ENCODE results near the gene ANKRD28. TPM values are rescaled to one million over a fixed set of nuclear protein-coding genes. Genes with fewer than 3 reads are reported as not detected.
"Not testable (repeated sequence)": the region's sequence is repeated elsewhere in the genome, so short reads cannot be mapped to it uniquely, and the experiment has no call there.

ANKRD28 gene
- total RNA-seq, 4 donors from 2014 or later: 26.8 to 55.9 (median 43.6) TPM

- Histone ChIP-seq H3K27me3 (no peaks in the 10 kb centered on the region), H3K36me3 (peaks cover 0 to 22% of the 10 kb centered on the region in 2 donors), H3K4me1 (peaks cover 0 to 16% (median 0%) of the 10 kb centered on the region in 3 donors), H3K4me3 (no peak overlapping the region), H3K9me3 (no peaks in the 10 kb centered on the region), H3K27ac (no peak overlapping the region)
- 43 to 90% methylated on average over 2 of the region's 2 CpGs for WGBS, 2 donors (ENCODE audit: low coverage in 1 of 2)
- TF ChIP-seq POLR2AphosphoS5 (IDR thresholded peaks at IDR 0.05) (no peak), POLR2A (IDR thresholded peaks at IDR 0.05) (no peak), EP300 (IDR thresholded peaks at IDR 0.05) (no peak), CTCF (IDR thresholded peaks at IDR 0.05) (no peak)
- no peak for ATAC-seq
Observed at GRCh38 chr3:15754047-15754446, 43.7 kb downstream of the ANKRD28 start.

GRCh38 chr3:15753056-15753710, 44.6 kb downstream of the ANKRD28 start:
- H3K27me3 ChIP-seq: no peaks in the 10 kb centered on the region
- peaks cover 0 to 12% (median 0%) of the 10 kb centered on the region in 3 donors for H3K4me1 ChIP-seq
- TF ChIP-seq POLR2AphosphoS5 (IDR thresholded peaks at IDR 0.05) (no peak), CTCF (IDR thresholded peaks at IDR 0.05) (no peak), EP300 (IDR thresholded peaks at IDR 0.05) (no peak), POLR2A (IDR thresholded peaks at IDR 0.05) (no peak)
- no peak for ATAC-seq
- 39 to 68% methylated on average over 4 of the region's 5 CpGs for WGBS, 2 donors (ENCODE audit: low coverage in 1 of 2)
- peaks cover 0 to 28% of the 10 kb centered on the region in 2 donors for H3K36me3 ChIP-seq
- no peak overlapping the region for H3K27ac ChIP-seq
- no peaks in the 10 kb centered on the region for H3K9me3 ChIP-seq
- no peak overlapping the region for H3K4me3 ChIP-seq

GRCh38 chr3:15750879-15751278, 46.9 kb downstream of the ANKRD28 start:
- peaks cover 0 to 32% of the 10 kb centered on the region in 2 donors for H3K36me3 ChIP-seq
- H3K4me1 ChIP-seq: peaks cover 0 to 7% (median 0%) of the 10 kb centered on the region in 3 donors
- H3K9me3 ChIP-seq: no peaks in the 10 kb centered on the region
- H3K4me3 ChIP-seq: no peak overlapping the region
- 95 to 100% methylated on average over 2 of the region's 2 CpGs for WGBS, 2 donors (ENCODE audit: low coverage in 1 of 2)
- ATAC-seq: no peak
- no peaks in the 10 kb centered on the region for H3K27me3 ChIP-seq
- TF ChIP-seq POLR2AphosphoS5 (IDR thresholded peaks at IDR 0.05): no peak
- TF ChIP-seq EP300 (IDR thresholded peaks at IDR 0.05): no peak
- no peak for TF ChIP-seq CTCF (IDR thresholded peaks at IDR 0.05)
- no peak for TF ChIP-seq POLR2A (IDR thresholded peaks at IDR 0.05)
- no peak overlapping the region for H3K27ac ChIP-seq

- no peak overlapping the region for H3K4me3 ChIP-seq
- 85 to 92% methylated on average over 3 of the region's 3 CpGs for WGBS, 2 donors (ENCODE audit: low coverage in 1 of 2)
- TF ChIP-seq POLR2AphosphoS5 (IDR thresholded peaks at IDR 0.05): no peak
- TF ChIP-seq CTCF (IDR thresholded peaks at IDR 0.05): no peak
- no peak for TF ChIP-seq EP300 (IDR thresholded peaks at IDR 0.05)
- no peak for TF ChIP-seq POLR2A (IDR thresholded peaks at IDR 0.05)
- ATAC-seq: no peak
- no peak overlapping the region for H3K27ac ChIP-seq
- H3K4me1 ChIP-seq: peaks cover 0 to 7% (median 0%) of the 10 kb centered on the region in 3 donors
- no peaks in the 10 kb centered on the region for H3K9me3 ChIP-seq
- no peaks in the 10 kb centered on the region for H3K27me3 ChIP-seq
- H3K36me3 ChIP-seq: peaks cover 0 to 32% of the 10 kb centered on the region in 2 donors
Observed at GRCh38 chr3:15750143-15750542, 47.6 kb downstream of the ANKRD28 start.

GRCh38 chr3:15745896-15746295, 51.9 kb downstream of the ANKRD28 start:
- not testable (repeated sequence) for H3K4me3 ChIP-seq, H3K27me3 ChIP-seq, H3K9me3 ChIP-seq, H3K27ac ChIP-seq, H3K4me1 ChIP-seq, ATAC-seq
- H3K36me3 ChIP-seq: peaks cover 0 to 28% of the 10 kb centered on the region in 2 donors
- 73 to 88% methylated on average over 1 to 2 of the region's 2 CpGs for WGBS, 2 donors (ENCODE audit: low coverage in 1 of 2)
